Measurements from ENCODE around the gene GIMAP8.

- TF ChIP-seq EZH2 (IDR thresholded peaks at IDR 0.05) = no peak
- TF ChIP-seq POLR2AphosphoS5 (IDR thresholded peaks at IDR 0.05; ENCODE audit: borderline replicate concordance, low read depth, low read length) = no peak
Observed at GRCh38 chr7:150453181-150453580, 2.8 kb downstream of the GIMAP8 start.
